ENCODE data around the gene IDUA.
"Not testable (repeated sequence)": the region's sequence is repeated elsewhere in the genome, so short reads cannot be mapped to it uniquely, and the experiment has no call there.

Gene IDUA

GRCh38 chr4:1047976-1048772, 61.3 kb downstream of the IDUA start:
- DNase-seq = no peak

GRCh38 chr4:1048773-1049590, 62.1 kb downstream of the IDUA start:
- no peak for DNase-seq

GRCh38 chr4:1049591-1049905, 62.7 kb downstream of the IDUA start:
- DNase-seq = no peak

- DNase-seq = no peak
Observed at GRCh38 chr4:1050486-1051213, 63.8 kb downstream of the IDUA start.

- DNase-seq = no peak
Observed at GRCh38 chr4:1051472-1051871, 64.6 kb downstream of the IDUA start.

GRCh38 chr4:1052231-1052671, 65.4 kb downstream of the IDUA start:
- no peak for DNase-seq

GRCh38 chr4:1053080-1053661, 66.3 kb downstream of the IDUA start:
- DNase-seq = no peak

GRCh38 chr4:1053891-1054290, 67.0 kb downstream of the IDUA start:
- DNase-seq = not testable (repeated sequence)
